Spinal cord (tissue), 10 donors: ENCODE data around the gene ZC3H13. TPM values are rescaled to one million over a fixed set of nuclear protein-coding genes. Genes with fewer than 3 reads are reported as not detected.

Experiments used
- DNase-seq, 6 donors: peaks; one replicate each; pipeline versions ENCODE4 v3.0.0 to v3.0.0-alpha.2; 2013 to 2015; ENCODE audit warnings: low spot score in 6 of 6, low read depth in 4 of 6
- H3K27ac ChIP-seq: one replicate; pipeline ENCODE4 v1.5.1; 2013; ENCODE audit warnings: low read depth, low read length, control low read depth
- H3K27me3 ChIP-seq: one replicate; pipeline ENCODE4 v1.6.1; 2013; ENCODE audit warnings: low read length; ENCODE audit not compliant: control insufficient read depth, insufficient read depth
- H3K36me3 ChIP-seq: one replicate; pipeline ENCODE4 v1.6.1; 2013; ENCODE audit warnings: low read length; ENCODE audit not compliant: control insufficient read depth, insufficient read depth
- H3K4me1 ChIP-seq: one replicate; pipeline ENCODE4 v1.6.1; 2013; ENCODE audit warnings: low read length; ENCODE audit not compliant: control insufficient read depth, insufficient read depth
- H3K4me3 ChIP-seq: one replicate; pipeline ENCODE4 v1.5.1; 2013; ENCODE audit warnings: low read depth, low read length, control low read depth
- H3K9me3 ChIP-seq: one replicate; pipeline ENCODE4 v1.6.1; 2013; ENCODE audit warnings: low read length; ENCODE audit not compliant: control insufficient read depth, insufficient read depth
- WGBS: methylation state at CpG from one replicate; pipeline ENCODE4 v1.1.5; 2013; ENCODE audit warnings: missing lambda C conversion rate; ENCODE audit not compliant: insufficient coverage; 5-methylcytosine and 5-hydroxymethylcytosine counted together
- polyA plus RNA-seq, 2 donors: library from polyadenylated mRNA; unstranded; fragments of 120-200 nt; gene quantifications; one replicate each; pipeline ENCODE4 v1.2.1, GENCODE V29; 2013; ENCODE audit not compliant: insufficient read length in 2 of 2
- total RNA-seq, 2 donors: library from RNA; depleted of rRNA in 1 of 2; stranded (reverse); fragments of 120-200 nt in 1 of 2; fragments of >200 nt in 1 of 2; gene quantifications; one replicate each; pipeline versions ENCODE4 v1.2.3 to v1.2.4, GENCODE V29; 2013 to 2014
- donor health status: healthy.

Gene ZC3H13
- total and polyA plus RNA-seq, 4 donors, result 33.5 to 50.5 (median 36.7) TPM

DNA sequence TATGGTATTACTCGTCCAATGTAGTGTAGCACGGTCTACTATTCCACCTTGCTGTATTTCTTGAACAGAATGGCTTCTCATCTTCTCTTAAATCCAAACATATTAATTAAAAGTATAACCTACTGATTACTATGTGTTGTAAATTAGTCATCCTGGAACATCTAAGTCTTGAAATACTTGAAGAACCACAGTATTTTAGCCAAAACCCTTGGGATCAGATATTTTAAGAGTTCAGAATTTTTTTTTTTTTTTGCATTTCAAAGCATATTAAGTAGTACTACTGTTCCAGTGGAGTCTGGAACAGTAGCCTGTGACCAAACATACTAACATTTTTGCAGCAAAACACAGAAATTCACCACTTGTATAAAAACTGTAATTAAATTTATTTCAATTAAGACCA, 30.1 kb downstream of the ZC3H13 start:
- Histone ChIP-seq H3K4me3 (no peak overlapping the region), H3K36me3 (peaks cover 3% of the 10 kb centered on the region), H3K27me3 (no peaks in the 10 kb centered on the region), H3K4me1 (no peaks in the 10 kb centered on the region), H3K27ac (no peak overlapping the region), H3K9me3 (no peaks in the 10 kb centered on the region)
- no peak for DNase-seq
- no CpG with 5 or more reads among the region's 2 CpGs for WGBS

DNA sequence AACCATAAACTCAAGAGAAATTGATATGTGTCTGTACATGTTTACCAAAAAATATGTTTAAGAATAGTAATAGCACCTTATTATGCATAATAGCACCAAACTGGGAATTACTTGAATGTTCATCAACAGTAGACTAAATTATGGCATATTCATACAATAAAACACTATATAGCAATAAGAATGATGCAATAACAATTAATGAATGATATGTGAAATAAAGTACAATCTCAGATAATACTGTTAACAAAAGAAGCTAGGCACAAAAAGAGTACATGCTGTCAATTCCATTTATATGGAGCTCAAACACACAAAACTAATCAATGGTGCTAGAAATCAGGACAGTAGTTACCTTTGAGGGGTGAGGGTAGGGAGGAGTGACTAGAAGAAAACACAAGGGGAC, 36.3 kb downstream of the ZC3H13 start:
- Histone ChIP-seq H3K4me1 (no peaks in the 10 kb centered on the region), H3K4me3 (no peak overlapping the region), H3K9me3 (no peaks in the 10 kb centered on the region), H3K27ac (no peak overlapping the region), H3K36me3 (peaks cover 8% of the 10 kb centered on the region), H3K27me3 (no peaks in the 10 kb centered on the region)
- no peak for DNase-seq

- no CpG with 5 or more reads among the region's 3 CpGs for WGBS
- no peak overlapping the region for H3K4me3 ChIP-seq
- DNase-seq, result no peak
- no peaks in the 10 kb centered on the region for H3K27me3 ChIP-seq
- no peak overlapping the region for H3K27ac ChIP-seq
- peaks cover 8% of the 10 kb centered on the region for H3K36me3 ChIP-seq
- H3K9me3 ChIP-seq, result no peaks in the 10 kb centered on the region
- no peaks in the 10 kb centered on the region for H3K4me1 ChIP-seq
Observed at GRCh38 chr13:46015366-46015765, 37.2 kb downstream of the ZC3H13 start.

DNA sequence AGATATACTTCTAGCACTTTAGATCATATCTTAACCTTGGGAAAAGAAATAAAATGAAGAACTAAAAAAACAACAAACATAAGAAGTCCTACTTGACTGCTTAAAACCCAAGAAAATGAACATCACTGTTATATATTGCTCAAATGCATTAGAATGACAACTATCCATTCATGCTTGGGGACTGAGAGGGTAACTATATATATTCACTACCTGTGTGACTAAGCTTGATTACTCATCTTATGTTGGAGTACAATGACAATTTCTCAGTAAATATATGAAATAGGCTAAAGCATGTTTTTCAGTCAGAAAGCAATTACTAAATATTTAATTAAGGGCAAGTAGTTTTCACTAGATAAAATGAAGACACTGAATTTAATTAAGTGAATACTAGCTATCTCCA, 40.1 kb downstream of the ZC3H13 start:
- H3K9me3 ChIP-seq, result no peaks in the 10 kb centered on the region
- no peaks in the 10 kb centered on the region for H3K4me1 ChIP-seq
- no peak overlapping the region for H3K27ac ChIP-seq
- peaks cover 5% of the 10 kb centered on the region for H3K36me3 ChIP-seq
- H3K27me3 ChIP-seq, result no peaks in the 10 kb centered on the region
- no peak for DNase-seq
- no peak overlapping the region for H3K4me3 ChIP-seq

GRCh38 chr13:46010148-46010547, 42.4 kb downstream of the ZC3H13 start:
- Histone ChIP-seq H3K27ac (no peak overlapping the region), H3K36me3 (peaks cover 12% of the 10 kb centered on the region), H3K4me1 (no peaks in the 10 kb centered on the region), H3K27me3 (no peaks in the 10 kb centered on the region), H3K9me3 (no peaks in the 10 kb centered on the region), H3K4me3 (no peak overlapping the region)
- DNase-seq, result peak in 5 of 6 donors; percentile 11 to 88 (median 33)
- 72% methylated on average over 4 of the region's 6 CpGs for WGBS

- Histone ChIP-seq H3K4me3 (no peak overlapping the region), H3K27me3 (no peaks in the 10 kb centered on the region), H3K9me3 (no peaks in the 10 kb centered on the region), H3K27ac (no peak overlapping the region), H3K4me1 (no peaks in the 10 kb centered on the region), H3K36me3 (peaks cover 12% of the 10 kb centered on the region)
- WGBS, result no CpG with 5 or more reads among the region's 2 CpGs
- DNase-seq, result no peak
Observed at GRCh38 chr13:46008631-46009030, 43.9 kb downstream of the ZC3H13 start.

GRCh38 chr13:46006688-46007452, 45.7 kb downstream of the ZC3H13 start:
- Histone ChIP-seq H3K4me1 (no peaks in the 10 kb centered on the region), H3K36me3 (peaks cover 9% of the 10 kb centered on the region), H3K4me3 (no peak overlapping the region), H3K27me3 (no peaks in the 10 kb centered on the region), H3K27ac (no peak overlapping the region), H3K9me3 (no peaks in the 10 kb centered on the region)
- no peak for DNase-seq
- 100% methylated on average over 1 of the region's 6 CpGs for WGBS

- Histone ChIP-seq H3K4me1 (no peaks in the 10 kb centered on the region), H3K27me3 (no peaks in the 10 kb centered on the region), H3K4me3 (no peak overlapping the region), H3K9me3 (no peaks in the 10 kb centered on the region), H3K36me3 (peaks cover 9% of the 10 kb centered on the region), H3K27ac (no peak overlapping the region)
- no peak for DNase-seq
- no CpG with 5 or more reads among the region's 1 CpG for WGBS
Observed at GRCh38 chr13:46004491-46004890, 48.1 kb downstream of the ZC3H13 start.

- no peak overlapping the region for H3K27ac ChIP-seq
- H3K9me3 ChIP-seq, result no peaks in the 10 kb centered on the region
- H3K4me1 ChIP-seq, result no peaks in the 10 kb centered on the region
- H3K27me3 ChIP-seq, result no peaks in the 10 kb centered on the region
- H3K36me3 ChIP-seq, result peaks cover 5% of the 10 kb centered on the region
- DNase-seq, result no peak
- H3K4me3 ChIP-seq, result no peak overlapping the region
- WGBS, result no CpG with 5 or more reads among the region's 2 CpGs
Observed at GRCh38 chr13:45996631-45997030, 55.9 kb downstream of the ZC3H13 start.

GRCh38 chr13:45995245-45995644, 57.3 kb downstream of the ZC3H13 start:
- Histone ChIP-seq H3K4me1 (no peaks in the 10 kb centered on the region), H3K4me3 (no peak overlapping the region), H3K9me3 (no peaks in the 10 kb centered on the region), H3K27ac (no peak overlapping the region), H3K36me3 (peaks cover 5% of the 10 kb centered on the region), H3K27me3 (no peaks in the 10 kb centered on the region)
- no peak for DNase-seq
- no CpG with 5 or more reads among the region's 1 CpG for WGBS
